ENCODE measurements around the gene KLK15.

- TF ChIP-seq POLR2A (IDR thresholded peaks at IDR 0.05; ENCODE audit: low read length) (no peak), GATA1 (IDR thresholded peaks at IDR 0.05; ENCODE audit: low read depth, low read length) (no peak)
Measured at GRCh38 chr19:50823389-50824042, 9.9 kb downstream of the KLK15 start, which contains the start of gene KLK1.

All from erythroblast (primary cell).